Measurements from ENCODE around the gene HEATR9.
"Not testable (repeated sequence)": the region's sequence is repeated elsewhere in the genome, so short reads cannot be mapped to it uniquely, and the experiment has no call there.

The HEATR9 gene

GRCh38 chr17:35868737-35869136, at the start of gene HEATR9:
HEATR9 (minus strand) TSS chr17:35868891; CDS start chr17:35868742, 149 bp downstream.
- no peak for FAIRE-seq
- DNase-seq (ENCODE audit: extremely low spot score, insufficient read length, low read depth) = no peak

DNA sequence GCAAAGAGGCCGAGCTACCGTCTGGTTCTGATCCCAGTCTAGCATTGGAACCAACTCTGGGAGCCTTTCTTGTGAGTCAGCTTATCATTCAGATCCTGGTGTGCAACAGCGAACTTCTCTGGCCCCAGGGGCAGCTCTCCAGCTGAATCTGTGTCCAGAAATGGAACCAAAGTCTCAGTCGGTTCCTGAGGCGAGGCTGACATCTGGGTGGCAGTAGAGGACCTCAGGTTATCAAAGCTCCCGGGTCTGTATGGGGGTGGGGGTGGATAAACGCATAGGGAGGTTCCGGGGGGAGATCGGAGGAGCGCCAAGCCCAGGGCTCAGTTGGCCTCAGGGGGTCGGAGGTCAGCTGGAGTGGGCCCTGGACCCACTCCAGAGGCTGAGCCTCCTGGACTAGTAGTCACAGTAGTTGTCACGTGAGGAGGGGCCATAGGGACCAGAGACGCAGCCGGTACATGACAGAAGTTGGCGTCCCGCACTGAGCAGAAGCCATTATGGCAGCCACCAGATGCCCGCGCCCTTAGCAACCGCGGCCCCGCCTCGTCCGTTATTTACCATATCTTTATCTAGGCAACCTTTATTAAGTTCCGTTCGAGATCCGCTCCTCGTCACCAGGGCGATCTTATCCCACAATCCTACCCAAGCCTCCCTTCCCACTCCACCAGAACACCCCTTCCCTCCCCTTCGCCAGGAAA, 49.0 kb upstream of the HEATR9 start:
- no peak for FAIRE-seq
- DNase-seq (ENCODE audit: extremely low spot score, insufficient read length, low read depth) = no peak

DNA sequence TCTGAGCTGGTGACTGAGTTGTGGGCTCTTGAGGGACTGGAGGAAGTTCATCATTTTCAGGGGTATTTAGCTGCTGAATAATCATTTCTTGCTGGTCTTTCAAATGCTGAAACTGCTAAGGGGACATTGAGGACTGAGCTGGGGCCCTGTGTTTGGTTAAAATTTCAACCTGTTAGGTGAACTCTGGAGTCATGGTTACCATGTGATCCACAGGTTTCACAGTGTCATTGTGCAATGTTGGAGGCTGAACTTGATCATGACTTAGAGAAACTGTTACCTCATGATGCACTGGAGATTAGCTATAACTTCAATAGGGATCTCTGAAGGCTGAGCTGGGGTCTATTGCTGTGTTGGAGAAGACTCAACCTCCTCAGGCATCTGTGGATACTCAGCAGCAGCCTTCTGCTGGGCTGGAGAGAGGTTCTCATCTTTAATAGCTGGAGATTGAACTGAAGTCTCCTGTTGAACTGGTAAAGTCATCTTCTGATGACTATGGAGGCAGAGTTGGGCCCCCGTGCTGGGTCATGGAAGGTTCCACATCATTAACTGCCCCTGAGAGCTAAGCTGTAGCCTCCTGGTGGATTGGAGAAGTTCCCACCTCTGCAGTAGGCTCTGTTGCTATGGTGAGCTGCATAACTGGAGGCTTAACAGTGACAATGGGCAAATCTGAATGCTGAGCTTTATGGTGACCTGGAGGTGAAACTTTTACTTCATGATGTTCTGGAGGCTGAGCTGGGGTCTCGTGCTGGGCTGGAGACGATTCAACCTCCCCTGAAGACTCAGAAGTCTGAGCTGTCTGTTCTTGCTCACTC, 46.7 kb upstream of the HEATR9 start:
- no peak for FAIRE-seq

GRCh38 chr17:35914354-35914753, 45.7 kb upstream of the HEATR9 start:
- no peak for DNase-seq (ENCODE audit: extremely low spot score, insufficient read length, low read depth)
- FAIRE-seq = no peak

More for the DNA sequence above, 46.7 kb upstream of the HEATR9 start:
- DNase-seq (ENCODE audit: extremely low spot score, insufficient read length, low read depth) = no peak

GRCh38 chr17:35913609-35914008, 44.9 kb upstream of the HEATR9 start:
- no peak for FAIRE-seq
- no peak for DNase-seq (ENCODE audit: extremely low spot score, insufficient read length, low read depth)

- DNase-seq (ENCODE audit: extremely low spot score, insufficient read length, low read depth) (no peak), FAIRE-seq (no peak)
These were observed 44.3 kb upstream of the HEATR9 start for GRCh38 chr17:35912942-35913341.

DNA sequence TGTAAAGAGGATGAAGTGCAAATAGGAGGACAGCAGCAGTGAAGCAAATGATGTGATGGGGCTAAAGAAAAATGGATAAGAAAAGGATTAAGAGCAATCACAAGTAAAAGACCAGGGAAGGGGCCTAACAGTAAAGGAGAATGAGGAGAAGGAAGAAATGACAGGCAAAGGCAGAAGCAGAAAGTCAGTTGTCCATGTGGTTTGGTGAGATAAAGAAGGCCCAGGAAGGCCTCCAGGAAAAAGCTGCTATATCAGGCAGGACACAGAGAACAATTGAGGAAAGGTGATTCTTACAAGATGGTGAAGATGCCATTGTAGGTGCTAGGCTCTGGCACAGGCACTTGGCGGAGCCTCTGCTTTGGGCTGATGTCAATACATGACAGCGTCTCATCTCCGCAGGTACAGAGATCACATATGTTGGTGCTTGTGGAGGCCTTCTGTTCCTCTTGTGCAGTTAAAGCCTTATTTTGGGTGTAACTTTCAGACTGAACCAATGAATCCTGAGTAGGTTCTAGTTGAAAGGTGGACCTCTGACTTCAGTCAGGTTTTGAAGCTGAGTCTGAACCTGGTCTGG, 43.7 kb upstream of the HEATR9 start:
- DNase-seq (ENCODE audit: extremely low spot score, insufficient read length, low read depth) = no peak
- no peak for FAIRE-seq

DNA sequence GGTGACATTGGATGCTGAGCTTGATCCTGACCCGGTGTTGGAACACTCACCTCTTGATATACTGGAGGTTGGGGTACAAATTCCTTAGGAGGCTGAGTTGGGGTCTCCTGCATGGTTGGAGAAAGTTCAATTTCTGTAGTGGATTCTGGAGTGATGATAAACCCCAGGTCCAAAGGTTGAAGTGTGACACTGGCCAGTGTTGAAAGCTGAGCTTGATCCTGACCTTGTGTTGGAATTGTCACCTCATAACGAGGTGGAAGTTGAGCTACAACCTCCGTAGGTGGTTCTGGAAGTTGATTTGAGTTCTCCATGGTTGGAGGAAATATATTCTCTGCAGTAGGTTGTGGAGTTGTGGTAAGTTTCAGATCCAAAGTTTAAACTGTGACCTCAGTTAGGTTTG, 40.7 kb upstream of the HEATR9 start:
- no peak for FAIRE-seq
- no peak for DNase-seq (ENCODE audit: extremely low spot score, insufficient read length, low read depth)

GRCh38 chr17:35907691-35908090, 39.0 kb upstream of the HEATR9 start:
- DNase-seq (ENCODE audit: extremely low spot score, insufficient read length, low read depth) (no peak), FAIRE-seq (no peak)

DNA sequence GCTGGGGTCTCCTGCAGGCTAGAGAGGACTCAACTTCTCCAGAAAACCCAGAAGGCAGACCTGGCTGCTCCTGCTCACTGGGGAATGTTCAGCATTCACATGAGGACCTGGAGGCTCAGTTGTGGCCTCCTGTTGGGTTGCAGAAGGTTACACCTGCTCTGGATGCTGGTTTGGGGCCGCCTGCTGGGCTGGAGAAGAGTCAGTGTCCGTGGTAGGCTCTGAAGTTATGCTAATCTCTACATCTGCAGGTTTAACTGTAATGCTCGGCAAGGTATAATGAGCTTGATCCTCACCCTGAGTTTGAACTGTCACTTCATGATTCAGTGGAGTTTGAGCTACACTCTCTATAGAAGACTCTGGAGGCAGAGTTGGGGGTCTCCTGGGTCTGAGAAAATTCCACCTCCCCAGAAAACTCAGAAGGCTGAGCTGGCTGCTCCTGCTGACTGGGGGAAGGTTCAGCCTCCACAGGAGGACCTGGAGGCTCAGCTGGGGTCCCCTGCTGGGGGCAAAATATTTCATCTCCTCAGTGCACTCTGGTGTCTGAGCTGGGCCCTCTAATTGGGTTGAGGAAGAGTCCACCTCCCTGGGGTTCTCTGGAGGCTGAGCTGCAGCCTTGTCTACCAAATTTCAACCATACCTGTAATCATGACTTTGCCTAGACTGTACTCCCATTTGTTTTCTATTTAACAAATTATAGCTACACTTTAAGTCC, 38.4 kb upstream of the HEATR9 start:
- FAIRE-seq = no peak
- no peak for DNase-seq (ENCODE audit: extremely low spot score, insufficient read length, low read depth)

GRCh38 chr17:35906191-35906925, 37.7 kb upstream of the HEATR9 start:
- DNase-seq (ENCODE audit: extremely low spot score, insufficient read length, low read depth) (no peak), FAIRE-seq (no peak)

GRCh38 chr17:35903451-35903850, 34.8 kb upstream of the HEATR9 start:
- no peak for DNase-seq (ENCODE audit: extremely low spot score, insufficient read length, low read depth)
- no peak for FAIRE-seq

DNA sequence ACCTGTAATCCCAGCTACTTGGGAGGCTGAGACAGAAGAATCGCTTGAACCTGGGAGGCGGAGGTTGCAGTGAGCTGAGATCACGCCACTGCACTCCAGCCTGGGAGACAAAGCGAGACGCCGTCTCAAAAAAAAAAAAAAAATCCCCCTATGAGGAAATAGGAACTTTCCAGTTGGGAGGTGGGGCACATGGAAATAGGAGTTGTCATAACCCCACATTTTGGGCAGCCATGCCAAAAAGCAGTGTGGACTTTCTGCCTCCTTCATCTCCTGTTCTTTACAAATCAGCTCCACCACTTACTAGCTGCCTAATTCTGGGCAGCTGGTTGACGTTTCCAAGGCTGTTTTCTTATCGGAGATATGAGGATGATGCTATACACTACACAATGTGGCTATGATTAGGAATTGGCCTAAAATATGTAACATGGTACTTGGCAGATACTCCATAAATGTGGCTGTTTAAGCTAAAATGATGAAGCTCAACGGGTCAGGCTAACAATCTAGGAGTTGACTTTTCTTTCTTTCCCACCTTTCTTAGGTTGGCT, 33.0 kb upstream of the HEATR9 start:
- DNase-seq (ENCODE audit: extremely low spot score, insufficient read length, low read depth) (no peak), FAIRE-seq (no peak)

- DNase-seq (ENCODE audit: extremely low spot score, insufficient read length, low read depth) = no peak
- no peak for FAIRE-seq
These were observed 32.2 kb upstream of the HEATR9 start for GRCh38 chr17:35900708-35901480.

DNA sequence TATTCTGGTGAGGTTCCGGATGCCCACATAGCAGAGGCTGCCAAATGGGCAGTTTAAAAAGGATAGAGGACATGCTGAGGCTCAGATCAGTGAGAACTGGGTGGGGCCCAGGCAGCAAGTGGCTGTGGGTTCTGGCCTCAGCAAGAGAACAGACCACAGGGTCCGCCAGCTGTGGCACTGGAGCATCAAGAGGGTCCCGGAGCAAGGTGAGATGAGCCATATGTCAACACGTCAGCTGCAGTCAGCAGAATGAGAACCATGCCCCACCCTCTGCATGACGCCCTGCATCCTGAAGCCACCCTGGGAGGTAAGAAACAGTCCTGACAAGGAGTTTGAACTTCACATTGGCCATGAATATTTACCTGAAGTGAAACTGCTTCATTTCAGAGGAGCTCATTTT, 31.6 kb upstream of the HEATR9 start:
- no peak for DNase-seq (ENCODE audit: extremely low spot score, insufficient read length, low read depth)

DNA sequence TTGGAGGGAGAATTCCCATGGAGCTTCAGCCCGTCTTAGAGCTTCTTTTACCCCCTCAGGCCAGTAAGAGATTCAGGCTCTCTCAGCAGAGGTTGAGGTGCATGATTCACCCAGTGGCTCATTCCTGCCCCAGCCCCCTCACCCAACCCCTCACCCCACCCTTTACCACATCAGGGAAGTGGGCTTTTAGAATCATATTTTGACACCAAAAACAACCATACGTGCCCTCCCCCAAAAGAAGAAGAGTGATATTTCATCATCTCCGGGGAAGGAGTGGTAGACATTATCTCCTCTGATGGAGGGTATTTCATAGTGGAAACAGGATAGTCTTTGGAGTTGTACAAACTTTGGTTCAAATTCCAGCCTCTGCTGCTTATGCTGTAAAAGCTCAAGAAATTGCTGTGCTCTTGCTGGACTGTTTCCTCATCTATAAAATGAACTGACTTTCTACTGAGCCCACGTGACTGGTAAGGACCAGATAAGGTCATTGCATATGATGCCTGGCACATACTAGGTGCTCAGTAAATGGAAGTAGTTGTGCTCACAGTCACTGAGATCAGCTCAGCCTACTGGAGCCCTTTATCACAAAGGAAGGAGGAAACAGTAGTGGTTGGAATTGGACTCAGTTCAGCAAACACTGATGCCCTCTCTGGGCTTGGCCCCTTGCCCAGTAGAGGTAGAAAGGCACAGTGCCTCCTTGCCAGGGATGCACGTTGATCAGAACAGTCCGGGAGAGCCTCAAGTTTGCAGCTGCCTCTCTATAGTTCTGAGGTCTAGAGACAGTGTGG, 29.8 kb upstream of the HEATR9 start:
- FAIRE-seq (no peak), DNase-seq (ENCODE audit: extremely low spot score, insufficient read length, low read depth) (no peak)

More for the DNA sequence above, 31.6 kb upstream of the HEATR9 start:
- no peak for FAIRE-seq

DNA sequence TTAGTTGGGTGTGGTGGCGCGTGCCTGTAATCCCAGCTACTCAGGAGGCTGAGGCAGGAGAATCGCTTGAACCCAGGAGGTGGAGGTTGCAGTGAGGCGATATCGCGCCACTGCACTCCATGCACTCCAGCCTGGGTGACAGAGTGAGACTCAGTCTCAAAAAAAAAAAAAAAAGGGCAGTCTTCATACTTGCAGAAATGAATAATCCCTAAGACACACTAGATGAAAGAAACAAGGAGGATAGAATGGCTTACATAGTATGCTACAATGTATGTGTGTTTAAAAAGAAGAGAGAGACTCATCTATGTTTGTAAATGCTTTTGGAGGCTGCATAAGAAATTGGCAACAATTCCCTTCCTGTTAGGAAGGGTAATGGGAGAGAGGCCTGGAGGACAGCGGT, 29.1 kb upstream of the HEATR9 start:
- FAIRE-seq; DNase-seq (ENCODE audit: extremely low spot score, insufficient read length, low read depth): not testable (repeated sequence)

All from GM18507 (cell line).